GM21381 (cell line): ENCODE results near the gene SNU13.
"Not testable (repeated sequence)": the region's sequence is repeated elsewhere in the genome, so short reads cannot be mapped to it uniquely, and the experiment has no call there.

Experiments used
- ATAC-seq: cut with Tn5 transposase; IDR thresholded peaks from one replicate; pipeline ENCODE4 v1.9.1; 2021; ENCODE audit warnings: mild to moderate bottlenecking, moderate library complexity; ENCODE audit not compliant: unreplicated experiment

SNU13 gene

GRCh38 chr22:41688365-41689211 is at the start of gene SNU13:
Gene SNU13 (minus strand): TSS chr22:41688867. CDS start chr22:41688796, 71 bp downstream.
- ATAC-seq, result peak; percentile 85

- ATAC-seq, result not testable (repeated sequence)
Measured at GRCh38 chr22:41733241-41733640, 44.6 kb upstream of the SNU13 start.

GRCh38 chr22:41732096-41732772 is 43.6 kb upstream of the SNU13 start:
- ATAC-seq, result no peak

- ATAC-seq, result no peak
Measured at GRCh38 chr22:41731609-41732008, 42.9 kb upstream of the SNU13 start.

- no peak for ATAC-seq
Measured at GRCh38 chr22:41725510-41726110, 36.9 kb upstream of the SNU13 start.

GRCh38 chr22:41722496-41722895 is 33.8 kb upstream of the SNU13 start:
- no peak for ATAC-seq

- ATAC-seq, result no peak
Measured at GRCh38 chr22:41713004-41713403, 24.3 kb upstream of the SNU13 start.

- ATAC-seq, result no peak
Measured at GRCh38 chr22:41709341-41709740, 20.7 kb upstream of the SNU13 start.

GRCh38 chr22:41702763-41703162 is 14.1 kb upstream of the SNU13 start:
- no peak for ATAC-seq

- ATAC-seq, result no peak
Measured at GRCh38 chr22:41700108-41700364, 11.4 kb upstream of the SNU13 start.

GRCh38 chr22:41699264-41700107 is 10.8 kb upstream of the SNU13 start, which contains the start of gene MEI1:
Gene MEI1 (plus strand): TSS chr22:41699503. CDS start chr22:41699539, 36 bp downstream.
- ATAC-seq, result no peak

- no peak for ATAC-seq
Measured at GRCh38 chr22:41697126-41697775, 8.6 kb upstream of the SNU13 start.

- no peak for ATAC-seq
Measured at GRCh38 chr22:41696703-41697102, 8.0 kb upstream of the SNU13 start.

- ATAC-seq, result no peak
Measured at GRCh38 chr22:41695211-41695610, 6.5 kb upstream of the SNU13 start.

GRCh38 chr22:41690476-41690875 is 1.8 kb upstream of the SNU13 start:
- ATAC-seq, result no peak

- ATAC-seq, result no peak
Measured at GRCh38 chr22:41687901-41688364, 734 bp downstream of the SNU13 start.

GRCh38 chr22:41686890-41687289 is 1.8 kb downstream of the SNU13 start:
- not testable (repeated sequence) for ATAC-seq

GRCh38 chr22:41684194-41684593 is 4.5 kb downstream of the SNU13 start:
- no peak for ATAC-seq

- no peak for ATAC-seq
Measured at GRCh38 chr22:41683616-41684015, 5.1 kb downstream of the SNU13 start.

GRCh38 chr22:41683052-41683451 is 5.6 kb downstream of the SNU13 start:
- no peak for ATAC-seq
